Coronary artery (tissue), 2 donors: Measurements from ENCODE around the gene SOX11.

Source experiments
- DNase-seq: peaks from one replicate; pipeline ENCODE4 v3.0.0-alpha.2; 2017; ENCODE audit warnings: low spot score
- H3K27ac ChIP-seq, 2 donors: fragments of 200-600 bp; sonication (generic); one replicate each; pipeline ENCODE4 v1.5.1; 2016 to 2019
- H3K4me3 ChIP-seq: fragments of 200-600 bp; sonication (generic); 2 replicates; pipeline ENCODE4 v1.5.1; 2016; ENCODE audit warnings: mild to moderate bottlenecking, moderate library complexity
- TF ChIP-seq, protein P1 (sequence below): fragments of 200-600 bp; sonication (generic); IDR thresholded peaks from one replicate; pipeline ENCODE4 v1.5.1; 2019; ENCODE audit warnings: antibody characterized with exemption

SOX11 gene

DNA sequence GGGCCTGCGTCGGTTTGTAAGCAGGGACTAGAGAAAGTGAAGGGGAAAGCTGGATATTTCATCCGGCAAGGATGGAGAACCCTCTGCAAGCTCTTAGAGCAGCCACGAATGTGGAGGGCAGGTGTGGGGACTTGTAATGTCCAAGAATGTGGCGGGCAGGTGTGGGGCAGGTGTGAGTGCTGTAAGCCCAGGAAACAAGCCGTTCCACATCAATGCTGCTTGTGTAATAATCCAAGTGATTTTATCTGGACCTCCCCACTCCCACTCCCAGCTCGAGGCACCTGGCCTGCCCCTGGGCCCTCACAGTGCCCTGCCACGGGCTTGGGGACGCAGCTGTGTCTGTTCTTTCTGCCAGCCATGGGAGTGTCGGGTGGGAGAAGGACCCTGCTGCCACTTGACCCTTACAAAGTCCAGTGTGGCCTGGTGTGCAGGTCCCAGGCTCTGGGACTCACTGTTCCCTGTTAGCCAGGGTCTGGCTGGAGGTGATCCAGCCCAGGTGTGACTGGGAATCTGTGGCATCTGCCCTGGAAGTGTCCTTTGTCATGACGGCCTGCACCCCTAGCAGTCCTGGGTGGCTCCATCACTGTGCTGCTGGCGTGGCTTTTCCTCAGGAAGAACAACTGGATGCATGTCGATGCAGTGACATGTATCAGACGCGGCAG lies 42.8 kb downstream of the SOX11 start:
- Histone ChIP-seq H3K27ac (no peak overlapping the region), H3K4me3 (no peak overlapping the region)
- TF ChIP-seq, protein P1, sequence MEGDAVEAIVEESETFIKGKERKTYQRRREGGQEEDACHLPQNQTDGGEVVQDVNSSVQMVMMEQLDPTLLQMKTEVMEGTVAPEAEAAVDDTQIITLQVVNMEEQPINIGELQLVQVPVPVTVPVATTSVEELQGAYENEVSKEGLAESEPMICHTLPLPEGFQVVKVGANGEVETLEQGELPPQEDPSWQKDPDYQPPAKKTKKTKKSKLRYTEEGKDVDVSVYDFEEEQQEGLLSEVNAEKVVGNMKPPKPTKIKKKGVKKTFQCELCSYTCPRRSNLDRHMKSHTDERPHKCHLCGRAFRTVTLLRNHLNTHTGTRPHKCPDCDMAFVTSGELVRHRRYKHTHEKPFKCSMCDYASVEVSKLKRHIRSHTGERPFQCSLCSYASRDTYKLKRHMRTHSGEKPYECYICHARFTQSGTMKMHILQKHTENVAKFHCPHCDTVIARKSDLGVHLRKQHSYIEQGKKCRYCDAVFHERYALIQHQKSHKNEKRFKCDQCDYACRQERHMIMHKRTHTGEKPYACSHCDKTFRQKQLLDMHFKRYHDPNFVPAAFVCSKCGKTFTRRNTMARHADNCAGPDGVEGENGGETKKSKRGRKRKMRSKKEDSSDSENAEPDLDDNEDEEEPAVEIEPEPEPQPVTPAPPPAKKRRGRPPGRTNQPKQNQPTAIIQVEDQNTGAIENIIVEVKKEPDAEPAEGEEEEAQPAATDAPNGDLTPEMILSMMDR: no peak
- DNase-seq: no peak

DNA sequence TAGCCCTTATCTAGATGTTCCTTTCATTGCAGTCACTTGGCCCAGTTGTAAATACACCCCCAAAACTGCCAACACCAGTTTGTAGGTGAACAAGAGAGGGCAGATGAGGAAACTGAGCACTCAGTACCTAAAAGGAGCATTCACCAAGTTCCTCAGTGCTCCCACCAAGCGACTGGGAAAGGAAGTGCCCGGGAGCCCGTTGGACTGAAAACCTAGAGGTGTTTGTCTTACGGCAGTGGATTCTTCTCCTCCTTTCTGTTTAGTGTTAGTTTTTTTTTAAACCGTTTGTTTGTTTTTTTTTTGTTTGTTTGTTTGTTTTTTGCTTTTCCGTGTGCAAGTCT lies 43.3 kb downstream of the SOX11 start:
- no peak for DNase-seq
- TF ChIP-seq, protein P1: no peak
- no peak overlapping the region for H3K4me3 ChIP-seq
- H3K27ac ChIP-seq: no peak overlapping the region

DNA sequence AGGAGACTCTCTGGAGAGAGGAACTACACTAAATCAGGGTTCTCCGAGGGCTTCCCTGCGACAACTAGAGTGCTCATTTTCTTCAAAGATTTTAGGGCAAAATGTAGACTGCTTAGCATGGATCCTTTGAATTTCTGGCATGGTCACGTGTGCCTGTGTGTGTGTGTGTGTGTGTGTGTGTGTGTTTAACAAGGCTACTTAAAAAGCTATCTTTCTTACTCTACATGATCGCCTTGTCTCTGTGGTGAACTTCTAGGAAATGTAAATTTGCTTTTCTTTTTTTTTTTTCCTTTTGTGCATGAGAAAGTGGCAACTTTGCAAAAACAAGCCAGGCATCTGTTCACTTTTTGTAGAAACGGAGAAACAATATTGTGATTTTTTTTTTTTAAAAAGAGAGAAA lies 43.9 kb downstream of the SOX11 start:
- no peak overlapping the region for H3K4me3 ChIP-seq
- TF ChIP-seq, protein P1: no peak
- no peak overlapping the region for H3K27ac ChIP-seq
- no peak for DNase-seq

DNA sequence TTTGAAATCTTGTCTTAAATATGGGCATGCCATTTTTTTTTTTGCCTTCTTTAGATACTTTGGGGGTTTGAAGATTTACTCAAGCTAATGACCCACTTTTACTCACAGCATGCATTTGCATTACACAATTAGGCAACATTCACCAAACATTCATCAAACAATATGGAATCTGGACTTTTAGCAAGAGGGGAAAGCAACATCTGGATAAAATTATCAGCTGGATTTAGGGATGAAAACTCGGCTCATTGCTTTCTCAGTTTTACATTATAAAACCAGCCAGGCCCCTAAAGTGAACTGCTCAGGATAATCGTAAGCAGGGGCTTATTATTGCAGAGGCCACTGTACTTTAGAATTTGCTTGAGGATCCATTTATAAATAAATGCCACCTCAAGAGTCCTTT lies 44.7 kb downstream of the SOX11 start:
- TF ChIP-seq, protein P1: no peak
- H3K27ac ChIP-seq: no peak overlapping the region
- no peak for DNase-seq
- H3K4me3 ChIP-seq: no peak overlapping the region

DNA sequence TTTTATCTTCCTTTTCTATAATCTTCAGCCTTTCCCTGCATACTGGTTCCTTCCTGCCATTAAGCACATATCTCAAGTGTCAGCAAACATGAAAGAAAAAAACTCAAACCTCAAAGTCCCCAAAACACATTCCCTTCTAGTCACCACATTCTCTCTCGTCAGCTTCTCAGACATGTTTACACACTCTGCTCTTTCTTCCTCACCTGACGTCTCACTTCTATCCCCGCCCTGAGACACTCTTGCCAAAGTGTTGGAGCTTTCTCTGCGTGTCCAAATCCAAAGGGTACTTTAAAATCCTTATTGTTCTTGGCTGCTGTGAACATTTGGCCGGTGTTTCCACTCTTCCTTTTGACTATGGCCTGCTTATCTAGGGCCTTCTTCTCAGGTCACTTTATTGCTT lies 47.9 kb downstream of the SOX11 start:
- Histone ChIP-seq H3K4me3 (no peak overlapping the region), H3K27ac (no peak overlapping the region)
- TF ChIP-seq, protein P1: no peak
- no peak for DNase-seq

DNA sequence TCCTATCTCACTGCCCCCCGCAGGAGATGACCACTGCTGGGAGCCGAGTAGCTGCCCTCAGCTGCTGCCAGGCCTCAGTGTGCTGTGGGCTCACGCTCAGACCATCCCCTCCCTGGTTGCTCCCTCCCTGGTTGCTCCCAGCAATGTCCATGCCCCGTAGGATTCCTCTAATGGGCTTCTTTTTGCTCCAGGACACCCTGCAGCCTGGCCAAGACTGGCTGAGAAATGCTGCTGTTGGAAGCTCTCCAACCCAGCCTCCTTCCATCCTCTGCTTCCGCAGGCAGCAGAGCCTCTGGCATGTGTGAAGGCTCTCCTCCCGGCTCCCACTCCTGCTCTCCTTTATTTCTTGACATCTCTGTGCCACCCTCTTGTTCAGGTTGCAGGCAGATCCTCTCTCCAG lies 48.6 kb downstream of the SOX11 start:
- TF ChIP-seq, protein P1: no peak

DNA sequence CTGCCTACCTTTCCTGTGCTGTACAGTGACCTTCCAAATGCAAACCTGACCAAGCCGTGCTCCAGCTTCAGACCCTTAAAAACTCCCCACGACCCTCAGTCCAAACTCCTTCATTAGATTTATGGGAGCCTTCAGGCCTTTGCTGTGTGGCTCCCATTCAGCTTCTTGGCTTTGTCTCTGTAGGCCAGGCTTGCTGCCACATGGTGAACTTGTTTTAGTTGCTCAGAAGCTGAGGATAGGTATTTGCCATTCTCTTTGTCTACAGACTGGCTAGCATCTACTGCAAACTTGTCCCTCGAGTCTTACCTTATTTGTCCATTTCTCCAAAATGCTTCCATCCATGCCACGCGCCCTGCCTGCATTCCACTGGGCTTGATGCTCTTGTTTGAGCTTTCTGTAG lies 49.1 kb downstream of the SOX11 start:
- TF ChIP-seq, protein P1: no peak
- DNase-seq: no peak
- Histone ChIP-seq H3K4me3 (no peak overlapping the region), H3K27ac (no peak overlapping the region)

More for the DNA sequence above, 48.6 kb downstream of the SOX11 start:
- H3K27ac ChIP-seq: no peak overlapping the region
- DNase-seq: no peak
- no peak overlapping the region for H3K4me3 ChIP-seq
